ENCODE measurements around the gene NPS.

The NPS gene

GRCh38 chr10:127549009-127549408, at the start of gene NPS:
Gene NPS, plus strand, starts transcription at chr10:127549309. Its CDS starts 60 bp downstream, at chr10:127549369.
- H3K27ac Mint-ChIP-seq, result no peak within 1 kb of the TSS
- H3K36me3 Mint-ChIP-seq, result no peaks in the 10 kb centered on the region
- H3K4me3 Mint-ChIP-seq, result no peak within 1 kb of the TSS
- ATAC-seq, result no peak
- DNase-seq (ENCODE audit: low spot score in 2 of 2), result no peak
- H3K9me3 Mint-ChIP-seq, result peaks cover 18% of the 10 kb centered on the region
- H3K4me1 Mint-ChIP-seq, result no peaks in the 10 kb centered on the region

GRCh38 chr10:127500127-127500526, 49.0 kb upstream of the NPS start:
- ATAC-seq (no peak), DNase-seq (ENCODE audit: low spot score in 2 of 2) (no peak)
- Mint-ChIP-seq H3K27ac (no peak overlapping the region), H3K4me3 (no peak overlapping the region), H3K9me3 (peaks cover 5% of the 10 kb centered on the region), H3K4me1 (no peaks in the 10 kb centered on the region), H3K36me3 (no peaks in the 10 kb centered on the region)

GRCh38 chr10:127506094-127506493, 43.0 kb upstream of the NPS start:
- Mint-ChIP-seq H3K36me3 (no peaks in the 10 kb centered on the region), H3K4me1 (no peaks in the 10 kb centered on the region), H3K27ac (no peak overlapping the region), H3K4me3 (no peak overlapping the region), H3K9me3 (no peaks in the 10 kb centered on the region)
- DNase-seq (ENCODE audit: low spot score in 2 of 2) (no peak), ATAC-seq (no peak)

- no peak overlapping the region for H3K27ac Mint-ChIP-seq
- DNase-seq (ENCODE audit: low spot score in 2 of 2) (no peak), ATAC-seq (no peak)
- no peaks in the 10 kb centered on the region for H3K9me3 Mint-ChIP-seq
- no peak overlapping the region for H3K4me3 Mint-ChIP-seq
- H3K4me1 Mint-ChIP-seq, result no peaks in the 10 kb centered on the region
- H3K36me3 Mint-ChIP-seq, result no peaks in the 10 kb centered on the region
These were observed 26.8 kb upstream of the NPS start for GRCh38 chr10:127522298-127522697.

- no peak for DNase-seq (ENCODE audit: low spot score in 2 of 2)
- no peaks in the 10 kb centered on the region for H3K9me3 Mint-ChIP-seq
- H3K27ac Mint-ChIP-seq, result no peak overlapping the region
- no peak overlapping the region for H3K4me3 Mint-ChIP-seq
- no peak for ATAC-seq
- no peaks in the 10 kb centered on the region for H3K4me1 Mint-ChIP-seq
- no peaks in the 10 kb centered on the region for H3K36me3 Mint-ChIP-seq
These were observed 25.6 kb upstream of the NPS start for GRCh38 chr10:127523476-127523875.

- Mint-ChIP-seq H3K27ac (no peak overlapping the region), H3K36me3 (no peaks in the 10 kb centered on the region), H3K9me3 (no peaks in the 10 kb centered on the region), H3K4me1 (no peaks in the 10 kb centered on the region), H3K4me3 (no peak overlapping the region)
- ATAC-seq, result no peak
- no peak for DNase-seq (ENCODE audit: low spot score in 2 of 2)
These were observed 24.9 kb upstream of the NPS start for GRCh38 chr10:127524229-127524628.

GRCh38 chr10:127524908-127525665, 24.0 kb upstream of the NPS start:
- no peaks in the 10 kb centered on the region for H3K9me3 Mint-ChIP-seq
- no peaks in the 10 kb centered on the region for H3K4me1 Mint-ChIP-seq
- no peak overlapping the region for H3K4me3 Mint-ChIP-seq

GRCh38 chr10:127525686-127526085, 23.4 kb upstream of the NPS start:
- Mint-ChIP-seq H3K27ac (no peak overlapping the region), H3K4me3 (no peak overlapping the region), H3K4me1 (no peaks in the 10 kb centered on the region), H3K9me3 (no peaks in the 10 kb centered on the region), H3K36me3 (no peaks in the 10 kb centered on the region)
- no peak for ATAC-seq
- DNase-seq (ENCODE audit: low spot score in 2 of 2), result no peak

More at GRCh38 chr10:127524908-127525665, 24.0 kb upstream of the NPS start:
- DNase-seq (ENCODE audit: low spot score in 2 of 2) (no peak), ATAC-seq (no peak)
- no peak overlapping the region for H3K27ac Mint-ChIP-seq
- H3K36me3 Mint-ChIP-seq, result no peaks in the 10 kb centered on the region

GRCh38 chr10:127526161-127526560, 22.9 kb upstream of the NPS start:
- no peak for DNase-seq (ENCODE audit: low spot score in 2 of 2)
- H3K4me1 Mint-ChIP-seq, result no peaks in the 10 kb centered on the region
- no peak for ATAC-seq
- H3K27ac Mint-ChIP-seq, result no peak overlapping the region
- H3K9me3 Mint-ChIP-seq, result no peaks in the 10 kb centered on the region
- no peaks in the 10 kb centered on the region for H3K36me3 Mint-ChIP-seq
- no peak overlapping the region for H3K4me3 Mint-ChIP-seq

- Mint-ChIP-seq H3K4me3 (no peak overlapping the region), H3K36me3 (no peaks in the 10 kb centered on the region), H3K27ac (no peak overlapping the region), H3K9me3 (no peaks in the 10 kb centered on the region), H3K4me1 (no peaks in the 10 kb centered on the region)
- DNase-seq (ENCODE audit: low spot score in 2 of 2) (no peak), ATAC-seq (no peak)
These were observed 21.8 kb upstream of the NPS start for GRCh38 chr10:127527320-127527719.

GRCh38 chr10:127527891-127528290, 21.2 kb upstream of the NPS start:
- Mint-ChIP-seq H3K9me3 (no peaks in the 10 kb centered on the region), H3K4me1 (no peaks in the 10 kb centered on the region), H3K36me3 (no peaks in the 10 kb centered on the region), H3K27ac (no peak overlapping the region), H3K4me3 (no peak overlapping the region)
- DNase-seq (ENCODE audit: low spot score in 2 of 2) (no peak), ATAC-seq (no peak)

- Mint-ChIP-seq H3K4me1 (no peaks in the 10 kb centered on the region), H3K36me3 (no peaks in the 10 kb centered on the region), H3K4me3 (no peak overlapping the region), H3K27ac (no peak overlapping the region), H3K9me3 (no peaks in the 10 kb centered on the region)
- DNase-seq (ENCODE audit: low spot score in 2 of 2) (no peak), ATAC-seq (no peak)
These were observed 16.9 kb upstream of the NPS start for GRCh38 chr10:127532193-127532592.

GRCh38 chr10:127532659-127533058, 16.4 kb upstream of the NPS start:
- DNase-seq (ENCODE audit: low spot score in 2 of 2) (no peak), ATAC-seq (no peak)
- Mint-ChIP-seq H3K27ac (no peak overlapping the region), H3K4me1 (no peaks in the 10 kb centered on the region), H3K36me3 (no peaks in the 10 kb centered on the region), H3K9me3 (no peaks in the 10 kb centered on the region), H3K4me3 (no peak overlapping the region)

GRCh38 chr10:127534074-127534473, 15.0 kb upstream of the NPS start:
- Mint-ChIP-seq H3K27ac (no peak overlapping the region), H3K36me3 (no peaks in the 10 kb centered on the region), H3K4me3 (no peak overlapping the region), H3K4me1 (no peaks in the 10 kb centered on the region), H3K9me3 (no peaks in the 10 kb centered on the region)
- DNase-seq (ENCODE audit: low spot score in 2 of 2) (no peak), ATAC-seq (no peak)

GRCh38 chr10:127534496-127534895, 14.6 kb upstream of the NPS start:
- no peak for DNase-seq (ENCODE audit: low spot score in 2 of 2)

GRCh38 chr10:127535802-127536515, 13.2 kb upstream of the NPS start:
- no peaks in the 10 kb centered on the region for H3K9me3 Mint-ChIP-seq
- no peaks in the 10 kb centered on the region for H3K4me1 Mint-ChIP-seq
- ATAC-seq, result no peak
- H3K4me3 Mint-ChIP-seq, result no peak overlapping the region
- no peak overlapping the region for H3K27ac Mint-ChIP-seq
- H3K36me3 Mint-ChIP-seq, result no peaks in the 10 kb centered on the region
- no peak for DNase-seq (ENCODE audit: low spot score in 2 of 2)

More at GRCh38 chr10:127534496-127534895, 14.6 kb upstream of the NPS start:
- Mint-ChIP-seq H3K4me1 (no peaks in the 10 kb centered on the region), H3K9me3 (no peaks in the 10 kb centered on the region), H3K36me3 (no peaks in the 10 kb centered on the region), H3K27ac (no peak overlapping the region), H3K4me3 (no peak overlapping the region)
- ATAC-seq, result no peak
